H9 (cell line): ENCODE results near the gene AGK. TPM values are rescaled to one million over a fixed set of nuclear protein-coding genes. Genes with fewer than 3 reads are reported as not detected.

ENCODE experiments used
- DNase-seq: peaks from one replicate; pipeline ENCODE4 v3.0.0-alpha.2; 2017
- H2AFZ ChIP-seq: one replicate; pipeline ENCODE4 v1.6.1; 2013; ENCODE audit warnings: mild to moderate bottlenecking, low read length, control low read depth, moderate library complexity
- H2AK5ac ChIP-seq: 2 replicates; pipeline ENCODE4 v1.6.1; 2013; ENCODE audit warnings: low read length, control low read depth, mixed read lengths; ENCODE audit not compliant: insufficient read length
- H2BK120ac ChIP-seq: one replicate; pipeline ENCODE4 v1.6.1; 2013; ENCODE audit warnings: low read depth, mild to moderate bottlenecking, low read length, control low read depth, inconsistent platforms; ENCODE audit not compliant: poor library complexity, severe bottlenecking
- H2BK12ac ChIP-seq: 2 replicates; pipeline ENCODE4 v1.6.1; 2013; ENCODE audit warnings: low read length, control low read depth, mixed read lengths, low read depth; ENCODE audit not compliant: insufficient read length
- H2BK15ac ChIP-seq: 2 replicates; pipeline ENCODE4 v1.6.1; 2013; ENCODE audit warnings: low read depth, low read length, control low read depth
- H2BK20ac ChIP-seq: one replicate; pipeline ENCODE4 v1.6.1; 2013; ENCODE audit warnings: low read depth, mild to moderate bottlenecking, low read length, control low read depth, inconsistent platforms; ENCODE audit not compliant: poor library complexity, severe bottlenecking
- H2BK5ac ChIP-seq: 2 replicates; pipeline ENCODE4 v1.6.1; 2013; ENCODE audit warnings: low read length, control low read depth, mixed read lengths; ENCODE audit not compliant: insufficient read length
- H3K14ac ChIP-seq: 2 replicates; pipeline ENCODE4 v1.6.1; 2013; ENCODE audit warnings: low read length, control low read depth; ENCODE audit not compliant: insufficient read depth
- H3K18ac ChIP-seq: 2 replicates; pipeline ENCODE4 v1.6.1; 2013; ENCODE audit warnings: low read depth, mild to moderate bottlenecking, mixed read lengths, low read length, control low read depth; ENCODE audit not compliant: insufficient read length
- H3K23ac ChIP-seq: 2 replicates; pipeline ENCODE4 v1.6.1; 2013; ENCODE audit warnings: low read length, control low read depth, mixed read lengths, low read depth; ENCODE audit not compliant: insufficient read length
- H3K23me2 ChIP-seq: 2 replicates; pipeline ENCODE4 v1.6.1; 2013; ENCODE audit warnings: low read depth, mild to moderate bottlenecking, mixed read lengths, low read length, control low read depth; ENCODE audit not compliant: insufficient read length, poor library complexity, severe bottlenecking
- H3K27ac ChIP-seq: 2 replicates; pipeline ENCODE4 v1.5.1; 2013; ENCODE audit warnings: low read length, control low read depth, mixed read lengths, low read depth; ENCODE audit not compliant: insufficient read length
- H3K27me3 ChIP-seq: 2 replicates; pipeline ENCODE4 v1.6.1; 2013; ENCODE audit warnings: low read length, control low read depth, inconsistent platforms; ENCODE audit not compliant: insufficient read depth
- H3K4ac ChIP-seq: 2 replicates; pipeline ENCODE4 v1.6.1; 2013; ENCODE audit warnings: low read depth, mild to moderate bottlenecking, control low read depth, inconsistent platforms, low read length, moderate library complexity
- H3K4me1 ChIP-seq: 2 replicates; pipeline ENCODE4 v1.6.1; 2013; ENCODE audit warnings: low read length, control low read depth, inconsistent platforms; ENCODE audit not compliant: insufficient read depth
- H3K4me2 ChIP-seq: 2 replicates; pipeline ENCODE4 v1.6.1; 2013; ENCODE audit warnings: low read length, control low read depth, mixed read lengths; ENCODE audit not compliant: insufficient read length, insufficient read depth
- H3K56ac ChIP-seq: 2 replicates; pipeline ENCODE4 v1.6.1; 2013; ENCODE audit warnings: low read depth, mild to moderate bottlenecking, mixed read lengths, low read length, control low read depth; ENCODE audit not compliant: insufficient read length
- H3K79me1 ChIP-seq: 2 replicates; pipeline ENCODE4 v1.6.1; 2013; ENCODE audit warnings: low read depth, mild to moderate bottlenecking, moderate library complexity, low read length, control low read depth, inconsistent platforms; ENCODE audit not compliant: insufficient read depth, poor library complexity, severe bottlenecking
- H3K79me2 ChIP-seq: 2 replicates; pipeline ENCODE4 v1.6.1; 2013; ENCODE audit warnings: low read length, control low read depth, inconsistent platforms; ENCODE audit not compliant: insufficient read depth
- H3K9ac ChIP-seq: 2 replicates; pipeline ENCODE4 v1.6.1; 2013; ENCODE audit warnings: low read length, control low read depth, mixed read lengths; ENCODE audit not compliant: insufficient read length; ENCODE audit errors: extremely low read depth
- H3K9me3 ChIP-seq: one replicate; pipeline ENCODE4 v1.6.1; 2013; ENCODE audit warnings: low read depth, low read length, inconsistent platforms; ENCODE audit not compliant: control insufficient read depth
- H3T11ph ChIP-seq: one replicate; pipeline ENCODE4 v1.6.1; 2013; ENCODE audit warnings: mild to moderate bottlenecking, low read length, control low read depth, inconsistent platforms
- H4K20me1 ChIP-seq: one replicate; pipeline ENCODE4 v1.6.1; 2013; ENCODE audit not compliant: control insufficient read depth, insufficient read length, insufficient read depth
- H4K5ac ChIP-seq: 2 replicates; pipeline ENCODE4 v1.6.1; 2013; ENCODE audit warnings: low read depth, mild to moderate bottlenecking, mixed read lengths, low read length, control low read depth; ENCODE audit not compliant: insufficient read length
- H4K8ac ChIP-seq: replicated peaks from 2 replicates; pipeline ENCODE4 v1.6.1; 2013; ENCODE audit warnings: low read length, control low read depth, mixed read lengths, low read depth; ENCODE audit not compliant: insufficient read length
- H4K91ac ChIP-seq: 2 replicates; pipeline ENCODE4 v1.6.1; 2013; ENCODE audit warnings: low read depth, mild to moderate bottlenecking, moderate library complexity, mixed read lengths, low read length, control low read depth; ENCODE audit not compliant: insufficient read length
- H3K27ac Mint-ChIP-seq, 3 experiments: 2 replicates in 2 of 3; 3 replicates in 1 of 3; pipeline ENCODE4 v1.8.0; 2020 to 2021; ENCODE audit warnings: mixed read lengths in 3 of 3, mild to moderate bottlenecking in 1 of 3, moderate library complexity in 1 of 3
- H3K27me3 Mint-ChIP-seq: 2 replicates; pipeline ENCODE4 v1.8.0; 2021; ENCODE audit warnings: low read depth, mild to moderate bottlenecking, moderate library complexity, mixed read lengths
- H3K36me3 Mint-ChIP-seq, 3 experiments: 2 replicates in 2 of 3; 3 replicates in 1 of 3; pipeline ENCODE4 v1.8.0; 2020 to 2021; ENCODE audit warnings: low read depth in 3 of 3, mixed read lengths in 3 of 3; ENCODE audit not compliant: insufficient read depth in 1 of 3
- H3K4me1 Mint-ChIP-seq, 2 experiments: 2 replicates each; pipeline ENCODE4 v1.8.0; 2020; ENCODE audit warnings: mixed read lengths in 2 of 2
- H3K4me3 Mint-ChIP-seq, 2 experiments: 2 replicates in 1 of 2; 3 replicates in 1 of 2; pipeline ENCODE4 v1.8.0; 2020 to 2021; ENCODE audit warnings: mild to moderate bottlenecking in 2 of 2, mixed read lengths in 2 of 2, moderate library complexity in 1 of 2
- H3K9me3 Mint-ChIP-seq, 2 experiments: 2 replicates in 1 of 2; 3 replicates in 1 of 2; pipeline ENCODE4 v1.8.0; 2020; ENCODE audit warnings: mild to moderate bottlenecking in 2 of 2, mixed read lengths in 2 of 2, moderate library complexity in 1 of 2
- WGBS: extraction: QIAGEN DNeasy Blood & Tissue Kit; methylation state at CpG from one replicate; pipeline ENCODE4 v1.1.7; 2013; ENCODE audit warnings: missing lambda C conversion rate, low lambda C conversion rate, mixed read lengths; ENCODE audit not compliant: insufficient read length; ENCODE audit errors: extremely low coverage; 5-methylcytosine and 5-hydroxymethylcytosine counted together
- total RNA-seq: library from RNA; stranded (reverse); gene quantifications from 2 replicates; pipeline ENCODE4 v1.2.1, GENCODE V29; 2021
- TF ChIP-seq, protein P1 (sequence below): fragments of 200-600 bp; sonication (generic); conservative IDR thresholded peaks from 3 replicates; pipeline ENCODE4 v1.8.0; 2021; ENCODE audit warnings: antibody characterized with exemption, mild to moderate bottlenecking

The AGK gene
- total RNA-seq, 1 experiment from 2014 or later: 35.1 TPM

DNA sequence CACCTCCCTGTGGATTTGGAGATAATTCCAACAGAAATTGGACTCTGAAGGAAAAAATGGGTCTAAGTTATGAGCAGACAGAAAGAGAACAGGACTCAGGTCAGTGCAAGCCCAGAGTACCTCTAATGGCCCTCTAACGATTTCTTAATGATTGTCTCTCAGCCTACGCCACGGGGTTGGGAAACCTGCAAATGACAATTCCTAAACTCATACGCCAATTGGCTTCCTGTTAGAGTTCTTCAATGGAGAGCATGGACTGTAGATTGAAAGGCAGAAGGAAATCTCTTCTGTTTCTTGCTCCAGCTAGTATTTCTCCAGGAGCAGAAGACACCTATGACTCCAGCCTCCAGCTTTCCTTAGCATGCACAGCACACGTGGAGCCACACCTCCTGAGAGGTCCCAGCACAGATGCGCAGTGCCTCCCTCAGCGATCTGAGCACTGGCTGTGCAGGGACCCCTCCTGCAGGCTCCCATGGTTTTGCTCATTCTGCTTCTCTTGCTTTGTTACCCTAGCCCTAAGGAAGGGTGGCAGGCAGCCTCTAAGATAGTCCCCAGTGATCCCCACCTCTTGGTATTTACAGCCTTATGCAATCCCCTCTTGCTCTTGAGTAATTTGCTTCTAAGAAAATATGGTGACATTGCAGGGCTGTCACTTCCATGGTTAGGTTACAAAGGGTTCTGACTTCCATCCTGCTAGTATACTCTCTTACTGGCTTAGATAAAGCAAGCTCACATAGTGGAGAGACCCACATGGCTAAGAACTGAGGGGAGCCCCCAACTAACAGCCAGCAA is 120.7 kb downstream of the AGK start:
- no peak overlapping the region for H3K9ac ChIP-seq
- H3T11ph ChIP-seq: no peak overlapping the region
- no peaks in the 10 kb centered on the region for H4K20me1 ChIP-seq
- H3K4me2 ChIP-seq: no peak overlapping the region
- no peak overlapping the region for H3K27ac ChIP-seq
- H4K8ac ChIP-seq: no peak overlapping the region
- H3K27ac Mint-ChIP-seq: no peak overlapping the region
- no CpG with 5 or more reads among the region's 7 CpGs for WGBS
- H4K5ac ChIP-seq: no peak overlapping the region
- H3K18ac ChIP-seq: no peak overlapping the region
- no peak overlapping the region for H2AK5ac ChIP-seq
- peaks cover 2 to 3% of the 10 kb centered on the region in 2 experiments; a peak in 3 of 5 replicates for H3K9me3 Mint-ChIP-seq
- H3K4ac ChIP-seq: no peak overlapping the region
- no peaks in the 10 kb centered on the region for H3K79me2 ChIP-seq
- no peak overlapping the region for H2BK12ac ChIP-seq
- no peak for DNase-seq
- H3K4me1 ChIP-seq: peaks cover 5% of the 10 kb centered on the region; the same call in 1 of the 2 replicates
- H3K9me3 ChIP-seq: no peaks in the 10 kb centered on the region
- H2BK15ac ChIP-seq: no peak overlapping the region
- H3K4me1 Mint-ChIP-seq: peaks cover 7 to 14% of the 10 kb centered on the region in 2 experiments
- no peak overlapping the region for H3K4me3 Mint-ChIP-seq
- no peaks in the 10 kb centered on the region for H3K27me3 Mint-ChIP-seq
- H4K91ac ChIP-seq: no peak overlapping the region
- no peak overlapping the region for H3K14ac ChIP-seq
- H3K36me3 Mint-ChIP-seq: peaks cover 22 to 45% (median 39%) of the 10 kb centered on the region in 3 experiments
- no peaks in the 10 kb centered on the region for H3K79me1 ChIP-seq
- no peak overlapping the region for H2BK120ac ChIP-seq
- TF ChIP-seq, protein P1, sequence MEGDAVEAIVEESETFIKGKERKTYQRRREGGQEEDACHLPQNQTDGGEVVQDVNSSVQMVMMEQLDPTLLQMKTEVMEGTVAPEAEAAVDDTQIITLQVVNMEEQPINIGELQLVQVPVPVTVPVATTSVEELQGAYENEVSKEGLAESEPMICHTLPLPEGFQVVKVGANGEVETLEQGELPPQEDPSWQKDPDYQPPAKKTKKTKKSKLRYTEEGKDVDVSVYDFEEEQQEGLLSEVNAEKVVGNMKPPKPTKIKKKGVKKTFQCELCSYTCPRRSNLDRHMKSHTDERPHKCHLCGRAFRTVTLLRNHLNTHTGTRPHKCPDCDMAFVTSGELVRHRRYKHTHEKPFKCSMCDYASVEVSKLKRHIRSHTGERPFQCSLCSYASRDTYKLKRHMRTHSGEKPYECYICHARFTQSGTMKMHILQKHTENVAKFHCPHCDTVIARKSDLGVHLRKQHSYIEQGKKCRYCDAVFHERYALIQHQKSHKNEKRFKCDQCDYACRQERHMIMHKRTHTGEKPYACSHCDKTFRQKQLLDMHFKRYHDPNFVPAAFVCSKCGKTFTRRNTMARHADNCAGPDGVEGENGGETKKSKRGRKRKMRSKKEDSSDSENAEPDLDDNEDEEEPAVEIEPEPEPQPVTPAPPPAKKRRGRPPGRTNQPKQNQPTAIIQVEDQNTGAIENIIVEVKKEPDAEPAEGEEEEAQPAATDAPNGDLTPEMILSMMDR: no peak
- no peak overlapping the region for H2AFZ ChIP-seq
- H3K27me3 ChIP-seq: no peaks in the 10 kb centered on the region
- no peaks in the 10 kb centered on the region for H3K23me2 ChIP-seq
- no peak overlapping the region for H2BK5ac ChIP-seq
- H3K56ac ChIP-seq: no peak overlapping the region
- H3K23ac ChIP-seq: no peak overlapping the region
- H2BK20ac ChIP-seq: no peak overlapping the region
